HepG2 (cell line): ENCODE measurements around the gene CLDND2.

Experiments used
- AKAP8 ChIP-seq: sonication (generic); formaldehyde crosslinking; IDR thresholded peaks from 2 replicates; pipeline ENCODE4 v1.5.1; 2020; ENCODE audit warnings: mild to moderate bottlenecking, missing genetic modification reagents
- ESRRA ChIP-seq: sonication (generic); formaldehyde crosslinking; IDR thresholded peaks from 2 replicates; pipeline ENCODE4 v1.5.1; 2020; ENCODE audit warnings: mild to moderate bottlenecking, low read depth, missing genetic modification reagents
- HNRNPH1 ChIP-seq: fragments of 200-400 bp; formaldehyde crosslinking; optimal IDR thresholded peaks from 2 replicates; pipeline ENCODE3; 2017; ENCODE audit warnings: mild to moderate bottlenecking, low read depth, low read length
- NBN ChIP-seq: fragments of 450-650 bp; conservative IDR thresholded peaks from 2 replicates; pipeline ENCODE4 v1.6.1; 2017
- ZBTB44 ChIP-seq: sonication (generic); formaldehyde crosslinking; IDR thresholded peaks from 2 replicates; pipeline ENCODE4 v1.4.0; 2020; ENCODE audit warnings: missing genetic modification reagents
- ZFP36L1 ChIP-seq: sonication (generic); formaldehyde crosslinking; IDR thresholded peaks from 2 replicates; pipeline ENCODE4 v1.8.0; 2022; ENCODE audit warnings: mild to moderate bottlenecking, missing genetic modification reagents, moderate library complexity
- ZNF121 ChIP-seq: sonication (generic); formaldehyde crosslinking; IDR thresholded peaks from 2 replicates; pipeline ENCODE4 v1.5.0; 2020; ENCODE audit warnings: mild to moderate bottlenecking, missing genetic modification reagents
- ZNF652 ChIP-seq: IDR thresholded peaks from 2 replicates; pipeline ENCODE4 v1.6.1; 2016; ENCODE audit warnings: low read depth, borderline replicate concordance
- TF ChIP-seq, protein P1 (sequence below): IDR thresholded peaks from 2 replicates; pipeline ENCODE4 v1.6.1; 2016

DNA sequence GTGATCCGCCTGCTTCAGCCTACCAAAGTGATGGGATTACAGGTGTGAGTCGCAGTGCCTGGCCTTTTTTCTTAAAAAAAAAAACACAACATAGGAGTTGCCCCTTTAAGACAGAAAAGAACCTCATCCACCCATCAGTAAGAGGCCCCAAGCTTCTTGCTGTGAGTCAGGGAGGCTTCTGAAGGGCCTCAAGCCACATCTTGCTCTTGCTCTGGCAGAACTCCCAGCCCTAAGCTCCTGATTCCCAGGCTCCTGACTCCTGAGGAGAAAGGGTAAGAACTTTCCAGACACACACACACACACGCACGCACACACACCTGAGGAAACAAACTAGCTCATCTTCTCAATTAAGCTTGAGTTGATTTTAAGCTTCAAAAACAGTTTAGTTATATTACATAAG is 9.5 kb downstream of the CLDND2 start:
- TF ChIP-seq HNRNPH1 (no peak), ZFP36L1 (no peak), ZNF121 (no peak), ZBTB44 (CRISPR knock-in tag) (no peak), AKAP8 (CRISPR knock-in tag) (no peak), ZNF652 (CRISPR knock-in tag) (no peak), NBN (no peak), ESRRA (no peak)
- TF ChIP-seq, protein P1, sequence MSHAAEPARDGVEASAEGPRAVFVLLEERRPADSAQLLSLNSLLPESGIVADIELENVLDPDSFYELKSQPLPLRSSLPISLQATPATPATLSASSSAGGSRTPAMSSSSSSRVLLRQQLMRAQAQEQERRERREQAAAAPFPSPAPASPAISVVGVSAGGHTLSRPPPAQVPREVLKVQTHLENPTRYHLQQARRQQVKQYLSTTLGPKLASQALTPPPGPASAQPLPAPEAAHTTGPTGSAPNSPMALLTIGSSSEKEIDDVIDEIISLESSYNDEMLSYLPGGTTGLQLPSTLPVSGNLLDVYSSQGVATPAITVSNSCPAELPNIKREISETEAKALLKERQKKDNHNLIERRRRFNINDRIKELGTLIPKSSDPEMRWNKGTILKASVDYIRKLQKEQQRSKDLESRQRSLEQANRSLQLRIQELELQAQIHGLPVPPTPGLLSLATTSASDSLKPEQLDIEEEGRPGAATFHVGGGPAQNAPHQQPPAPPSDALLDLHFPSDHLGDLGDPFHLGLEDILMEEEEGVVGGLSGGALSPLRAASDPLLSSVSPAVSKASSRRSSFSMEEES (CRISPR knock-in tag) = no peak
